Endothelial cell of umbilical vein (primary cell): ENCODE measurements around the gene NTRK2. TPM values are rescaled to one million over a fixed set of nuclear protein-coding genes. Genes with fewer than 3 reads are reported as not detected.

Experiments
- BruUV-seq: library from RNA; stranded (reverse); fragments of 400-500 nt; replicated peaks from 2 replicates; lab custom pipeline; 2021; lab: Mats Ljungman, UMichigan
- CTCF ChIA-PET: fragments of 300-600, 350-600 bp; sonication (Branson Sonifier 250); formaldehyde crosslinking; loops from one replicate; lab custom pipeline; 2021; ENCODE audit warnings: antibody characterized with exemption, inconsistent platforms; lab: Charles Lee
- POLR2A ChIA-PET: fragments of 300-600, 350-600 bp; sonication (Branson Sonifier 250); formaldehyde crosslinking; loops from one replicate; lab custom pipeline; 2021; ENCODE audit warnings: antibody characterized with exemption, inconsistent platforms; lab: Charles Lee
- DNase-seq: peaks from one replicate; pipeline ENCODE4 v3.0.0-alpha.2; 2011; ENCODE audit warnings: low read depth, low spot score
- FAIRE-seq: peaks from 2 replicates; lab custom pipeline; 2011; peaks lifted over from hg19 to GRCh38; lab: Jason Lieb, UNC
- H2AFZ ChIP-seq: 2 replicates; pipeline ENCODE4 v1.6.0; 2012; ENCODE audit warnings: low read depth, low read length, control low read depth, inconsistent platforms
- H3K27ac ChIP-seq: 2 replicates; pipeline ENCODE4 v1.5.1; 2011; ENCODE audit warnings: low read depth, mild to moderate bottlenecking, control low read depth, low read length, moderate library complexity; ENCODE audit not compliant: insufficient read depth
- H3K27me3 ChIP-seq, 2 experiments: 2 replicates each; pipeline versions ENCODE4 v1.6.0 to v1.6.1; 2011; ENCODE audit warnings: low read length in 2 of 2, mixed read lengths in 1 of 2; ENCODE audit not compliant: control insufficient read depth in 2 of 2, insufficient read depth in 2 of 2
- H3K36me3 ChIP-seq, 2 experiments: 2 replicates in 1 of 2; 3 replicates in 1 of 2; pipeline ENCODE4 v1.5.1; 2011; ENCODE audit warnings: low read length in 2 of 2, mild to moderate bottlenecking in 1 of 2, moderate library complexity in 1 of 2; ENCODE audit not compliant: control insufficient read depth in 2 of 2, insufficient read depth in 2 of 2; ENCODE audit errors: extremely low read depth in 1 of 2
- H3K4me1 ChIP-seq: 3 replicates; pipeline ENCODE4 v1.5.1; 2011; ENCODE audit warnings: mild to moderate bottlenecking, low read length; ENCODE audit not compliant: control insufficient read depth, insufficient read depth; ENCODE audit errors: extremely low read depth
- H3K4me2 ChIP-seq: 2 replicates; pipeline ENCODE4 v1.6.1; 2011; ENCODE audit warnings: low read length, control low read depth, mixed read lengths; ENCODE audit not compliant: insufficient read depth
- H3K4me3 ChIP-seq, 3 experiments: fragments of 200-600 bp in 1 of 3; sonication (generic), shearing (Covaris generic) in 1 of 3; replicated peaks in 1 of 3; 2 replicates each; pipeline ENCODE4 v1.5.1; 2011 to 2016; ENCODE audit warnings: control low read depth in 3 of 3, low read length in 3 of 3, mild to moderate bottlenecking in 2 of 3, inconsistent platforms in 1 of 3, low read depth in 1 of 3, moderate library complexity in 1 of 3; ENCODE audit not compliant: insufficient read depth in 1 of 3
- H3K79me2 ChIP-seq: 2 replicates; pipeline ENCODE4 v1.6.0; 2012; ENCODE audit warnings: low read length, inconsistent platforms; ENCODE audit not compliant: control insufficient read depth, insufficient read depth
- H3K9ac ChIP-seq: replicated peaks from 2 replicates; pipeline ENCODE3; 2011; ENCODE audit warnings: low read length, control low read depth; ENCODE audit not compliant: insufficient read depth; ENCODE audit errors: extremely low read depth
- H3K9me1 ChIP-seq: replicated peaks from 3 replicates; pipeline ENCODE4 v1.6.0; 2011; ENCODE audit warnings: mild to moderate bottlenecking, low read length; ENCODE audit not compliant: control insufficient read depth, insufficient read depth; ENCODE audit errors: extremely low read depth
- H3K9me3 ChIP-seq: replicated peaks from 2 replicates; pipeline ENCODE4 v1.5.1; 2012; ENCODE audit warnings: low read length, inconsistent platforms; ENCODE audit not compliant: control insufficient read depth, insufficient read depth
- H4K20me1 ChIP-seq: replicated peaks from 2 replicates; pipeline ENCODE3; 2011; ENCODE audit warnings: mild to moderate bottlenecking, low read length; ENCODE audit not compliant: control insufficient read depth, insufficient read depth; ENCODE audit errors: extremely low read depth
- CTCF ChIP-seq, 2 donors: IDR thresholded peaks; 1 replicate in 1 of 2; 2 replicates in 1 of 2; pipeline ENCODE4 v1.5.1; 2011; ENCODE audit warnings: low read length in 2 of 2, mild to moderate bottlenecking in 2 of 2, moderate library complexity in 2 of 2, control low read depth in 1 of 2, inconsistent platforms in 1 of 2, low read depth in 1 of 2; ENCODE audit not compliant: insufficient read depth in 1 of 2; ENCODE audit errors: extremely low read depth in 1 of 2
- EZH2 ChIP-seq: IDR thresholded peaks from 2 replicates; pipeline ENCODE4 v1.6.1; 2012; ENCODE audit warnings: borderline replicate concordance, low read depth, mild to moderate bottlenecking, moderate library complexity, low read length, inconsistent platforms; ENCODE audit not compliant: severe bottlenecking
- FOS ChIP-seq: IDR thresholded peaks from 2 replicates; pipeline ENCODE4 v1.6.1; 2011; ENCODE audit warnings: mild to moderate bottlenecking, low read length, moderate library complexity, borderline replicate concordance; ENCODE audit not compliant: insufficient read depth
- GATA2 ChIP-seq: IDR thresholded peaks from 2 replicates; pipeline ENCODE4 v1.7.0; 2011; ENCODE audit warnings: low read depth, mild to moderate bottlenecking, moderate library complexity, mixed read lengths, low read length; ENCODE audit not compliant: insufficient read length, insufficient read depth
- JUN ChIP-seq: IDR thresholded peaks from 2 replicates; pipeline ENCODE4 v1.6.1; 2011; ENCODE audit warnings: borderline replicate concordance, low read depth; ENCODE audit not compliant: insufficient read length, insufficient read depth
- MYC ChIP-seq: IDR thresholded peaks from one replicate; pipeline ENCODE4 v1.6.1; 2011; ENCODE audit warnings: mild to moderate bottlenecking, low read depth, low read length
- POLR2A ChIP-seq: IDR thresholded peaks from 2 replicates; pipeline ENCODE4 v1.6.1; 2012; ENCODE audit warnings: low read depth, mild to moderate bottlenecking, control low read depth, low read length
- POLR2AphosphoS5 ChIP-seq: IDR thresholded peaks from 2 replicates; pipeline ENCODE4 v1.6.1; 2012; ENCODE audit warnings: low read depth, mild to moderate bottlenecking, control low read depth, low read length, moderate library complexity; ENCODE audit not compliant: insufficient read depth
- dilution Hi-C: fragments of 300-500 bp; cut with MboI; formaldehyde crosslinking; loops from one replicate; pipeline ENCODE4 v1.15.0; 2019; ENCODE audit warnings: low sequenced_read_pairs; ENCODE audit not compliant: extremely low pct_ligation_motif_present
- intact Hi-C: fragments of 100-400 bp; cut with micrococcal nuclease; formaldehyde crosslinking; loops from one replicate; pipeline ENCODE4 v1.10.0; 2022
- polyA plus RNA-seq, 4 experiments: library from polyadenylated mRNA; depleted of rRNA in 3 of 4; stranded (reverse) in 3 of 4; unstranded in 1 of 4; fragments of >200 nt; gene quantifications; 2 replicates each; pipeline versions ENCODE4 v1.2.1 to v1.2.3, GENCODE V29; 2011 to 2012; ENCODE audit warnings: missing spikeins in 1 of 4
- total RNA-seq: library from RNA; stranded (reverse); gene quantifications from 2 replicates; pipeline ENCODE4 v1.2.3, GENCODE V29; 2021
- TF ChIP-seq, protein P1 (sequence below): IDR thresholded peaks from 2 replicates; pipeline ENCODE4 v1.6.1; 2011; ENCODE audit not compliant: insufficient read depth, insufficient read length

The NTRK2 gene
- total and polyA plus RNA-seq, 2 donors (not counting 3 experiments of a cell fraction or from before 2014, with no cell fraction given), result 0.01 to 0.13 TPM

DNA sequence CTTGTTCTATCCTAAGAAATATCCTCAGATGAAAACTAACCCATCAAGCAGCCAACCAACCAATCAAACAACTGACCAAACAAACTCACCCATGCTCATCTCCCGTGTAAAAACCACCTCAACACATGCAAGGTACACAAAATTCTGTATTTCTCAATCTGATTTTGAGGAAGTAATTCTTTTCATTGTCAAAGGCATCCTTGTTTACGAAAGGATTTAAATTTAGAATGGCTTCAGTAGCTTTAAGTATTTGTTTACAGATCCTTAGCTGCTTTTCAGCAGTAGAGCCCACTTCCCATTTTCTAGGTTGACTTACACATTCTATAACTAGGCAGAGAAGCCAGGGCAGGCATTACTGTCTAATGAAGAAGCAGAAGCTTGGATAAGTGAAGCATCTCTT, 78.6 kb downstream of the NTRK2 start:
- FAIRE-seq (no peak), DNase-seq (no peak)
- ChIA-PET CTCF (interaction anchor here (1.5 kb wide), 1 partner anchor 12 kb away, joined by 4 read pairs; no protein-coding TSS in a partner anchor), POLR2A (no interaction called here)
- no peak overlapping the region for H3K9ac ChIP-seq
- H3K36me3 ChIP-seq, result no peaks in the 10 kb centered on the region
- no peaks in the 10 kb centered on the region for H3K9me1 ChIP-seq
- no peaks in the 10 kb centered on the region for H3K9me3 ChIP-seq
- intact Hi-C loops, result no loop called here
- no peaks in the 10 kb centered on the region for H3K27me3 ChIP-seq
- TF ChIP-seq, protein P1, sequence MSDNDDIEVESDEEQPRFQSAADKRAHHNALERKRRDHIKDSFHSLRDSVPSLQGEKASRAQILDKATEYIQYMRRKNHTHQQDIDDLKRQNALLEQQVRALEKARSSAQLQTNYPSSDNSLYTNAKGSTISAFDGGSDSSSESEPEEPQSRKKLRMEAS, result no peak
- TF ChIP-seq EZH2 (no peak), MYC (no peak), GATA2 (no peak), POLR2A (no peak), CTCF (IDR thresholded peaks at IDR 0.05; ENCODE audit: extremely low read depth in 1 of 2, insufficient read depth in 1 of 2, low read depth in 1 of 2, low read length in 2 of 2) (no peak), FOS (no peak), POLR2AphosphoS5 (no peak), JUN (no peak)
- H4K20me1 ChIP-seq, result no peaks in the 10 kb centered on the region
- BruUV-seq, result no TSS peak
- dilution Hi-C loops, result no loop called here
- H3K79me2 ChIP-seq, result no peaks in the 10 kb centered on the region
- H3K27ac ChIP-seq, result no peak overlapping the region
- H2AFZ ChIP-seq, result no peak overlapping the region
- H3K4me3 ChIP-seq, result no peak overlapping the region
- no peaks in the 10 kb centered on the region for H3K4me1 ChIP-seq
- H3K4me2 ChIP-seq, result no peak overlapping the region
